HG03460 (cell line): Measurements from ENCODE around the gene SPRR2G.
"Not testable (repeated sequence)": the region's sequence is repeated elsewhere in the genome, so short reads cannot be mapped to it uniquely, and the experiment has no call there.

Source experiments
- ATAC-seq: cut with Tn5 transposase; IDR thresholded peaks from one replicate; pipeline ENCODE4 v1.9.1; 2021; ENCODE audit not compliant: unreplicated experiment

SPRR2G gene

DNA sequence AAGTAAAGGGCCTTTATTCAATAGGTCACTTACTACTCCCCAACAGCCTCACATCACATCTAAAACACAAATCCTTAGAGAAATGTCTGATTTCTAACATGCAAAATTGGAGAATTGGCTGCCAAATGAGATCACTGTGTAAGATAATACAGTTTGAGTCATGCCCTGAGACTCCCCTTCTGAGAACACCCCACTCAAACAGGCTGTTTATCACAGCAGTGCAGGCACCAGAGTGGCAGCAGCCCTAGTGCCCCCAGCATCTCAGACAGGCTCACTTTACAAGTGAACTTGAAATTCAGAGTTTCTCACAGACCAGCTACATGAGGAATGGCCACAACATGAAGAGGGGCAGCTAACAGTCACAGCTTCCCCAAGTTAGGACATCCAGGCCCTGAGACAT is 35.4 kb downstream of the SPRR2G start:
- not testable (repeated sequence) for ATAC-seq

- ATAC-seq = no peak
These were observed 37.3 kb downstream of the SPRR2G start, which contains the start of gene SPRR2F for GRCh38 chr1:153113416-153113815. Gene SPRR2F, minus strand, starts transcription at chr1:153113516. Its CDS starts 783 bp downstream, at chr1:153112733.

DNA sequence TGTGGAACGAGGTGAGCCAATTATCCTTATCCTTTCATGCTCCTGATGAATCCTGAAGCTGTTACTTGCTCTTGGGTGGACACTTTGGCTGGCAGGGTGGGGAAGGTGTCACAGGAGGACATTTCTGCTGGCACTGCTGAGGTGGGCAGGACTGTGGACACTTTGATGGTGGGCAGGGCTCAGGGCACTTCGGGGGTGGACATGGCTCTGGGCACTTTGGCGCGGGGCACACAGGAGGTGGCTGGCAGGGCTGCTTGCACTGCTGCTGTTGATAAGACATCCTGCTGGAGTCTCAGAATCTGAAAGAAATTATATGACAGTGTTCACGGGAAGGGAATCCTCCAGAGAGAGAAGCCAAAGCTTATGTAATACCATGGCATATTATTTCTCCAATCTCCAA is 38.2 kb downstream of the SPRR2G start:
- ATAC-seq = not testable (repeated sequence)

DNA sequence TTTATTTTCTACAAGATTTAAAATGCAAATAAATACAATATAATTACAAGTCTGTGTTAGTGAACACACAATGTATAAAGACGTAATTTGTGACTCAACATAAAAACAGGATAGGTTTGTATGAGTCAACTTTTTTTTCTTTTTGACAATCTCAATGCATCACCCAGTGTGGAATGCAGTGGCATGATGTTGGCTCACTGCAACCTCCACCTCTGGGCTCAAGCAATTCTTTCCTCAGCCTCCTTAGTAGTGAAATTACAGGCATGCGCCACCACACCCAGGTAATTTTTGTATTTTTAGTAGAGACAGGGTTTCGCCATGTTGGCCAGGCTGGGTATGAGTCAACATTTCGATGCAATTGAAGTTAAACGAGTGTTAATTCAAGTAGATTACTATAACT is 50.4 kb downstream of the SPRR2G start:
- no peak for ATAC-seq
